Measurements from ENCODE around the gene DOCK9.

Gene DOCK9

GRCh38 chr13:98997011-98997730 is 19.3 kb upstream of the DOCK9 start:
- Histone ChIP-seq H3K36me3 (ENCODE audit: control insufficient read depth, insufficient read depth, low read length, severe bottlenecking) (no peaks in the 10 kb centered on the region), H3K9ac (ENCODE audit: low read length) (no peak overlapping the region), H3K9me3 (ENCODE audit: control insufficient read depth, low read length) (no peaks in the 10 kb centered on the region), H3K4me3 (ENCODE audit: low read length) (no peak overlapping the region), H3K4me1 (ENCODE audit: control insufficient read depth, insufficient read depth, low read length) (peaks cover 16% of the 10 kb centered on the region), H3K27me3 (replicated peaks; ENCODE audit: control insufficient read depth, insufficient read depth, low read length) (no peaks in the 10 kb centered on the region)
- DNase-seq (ENCODE audit: low read depth) = no peak

- H3K4me1 ChIP-seq (ENCODE audit: control insufficient read depth, insufficient read depth, low read length) = peaks cover 16% of the 10 kb centered on the region
- H3K27me3 ChIP-seq (replicated peaks; ENCODE audit: control insufficient read depth, insufficient read depth, low read length) = no peaks in the 10 kb centered on the region
- H3K9ac ChIP-seq (ENCODE audit: low read length) = no peak overlapping the region
- no peaks in the 10 kb centered on the region for H3K36me3 ChIP-seq (ENCODE audit: control insufficient read depth, insufficient read depth, low read length, severe bottlenecking)
- no peaks in the 10 kb centered on the region for H3K9me3 ChIP-seq (ENCODE audit: control insufficient read depth, low read length)
- no peak overlapping the region for H3K4me3 ChIP-seq (ENCODE audit: low read length)
- no peak for DNase-seq (ENCODE audit: low read depth)
Measured at GRCh38 chr13:98996046-98996445, 18.2 kb upstream of the DOCK9 start.

GRCh38 chr13:98994896-98995295 is 17.0 kb upstream of the DOCK9 start:
- no peak overlapping the region for H3K9ac ChIP-seq (ENCODE audit: low read length)
- DNase-seq (ENCODE audit: low read depth) = no peak
- no peaks in the 10 kb centered on the region for H3K36me3 ChIP-seq (ENCODE audit: control insufficient read depth, insufficient read depth, low read length, severe bottlenecking)
- peaks cover 2% of the 10 kb centered on the region for H3K9me3 ChIP-seq (ENCODE audit: control insufficient read depth, low read length)
- H3K27me3 ChIP-seq (replicated peaks; ENCODE audit: control insufficient read depth, insufficient read depth, low read length) = no peaks in the 10 kb centered on the region
- peaks cover 16% of the 10 kb centered on the region for H3K4me1 ChIP-seq (ENCODE audit: control insufficient read depth, insufficient read depth, low read length)
- H3K4me3 ChIP-seq (ENCODE audit: low read length) = no peak overlapping the region

GRCh38 chr13:98994080-98994479 is 16.2 kb upstream of the DOCK9 start:
- Histone ChIP-seq H3K4me1 (ENCODE audit: control insufficient read depth, insufficient read depth, low read length) (peaks cover 8% of the 10 kb centered on the region), H3K4me3 (ENCODE audit: low read length) (no peak overlapping the region), H3K36me3 (ENCODE audit: control insufficient read depth, insufficient read depth, low read length, severe bottlenecking) (no peaks in the 10 kb centered on the region), H3K9me3 (ENCODE audit: control insufficient read depth, low read length) (peaks cover 3% of the 10 kb centered on the region), H3K27me3 (replicated peaks; ENCODE audit: control insufficient read depth, insufficient read depth, low read length) (no peaks in the 10 kb centered on the region), H3K9ac (ENCODE audit: low read length) (no peak overlapping the region)
- DNase-seq (ENCODE audit: low read depth) = no peak

GRCh38 chr13:98992355-98992754 is 14.5 kb upstream of the DOCK9 start:
- H3K4me1 ChIP-seq (ENCODE audit: control insufficient read depth, insufficient read depth, low read length) = no peaks in the 10 kb centered on the region
- H3K9ac ChIP-seq (ENCODE audit: low read length) = no peak overlapping the region
- H3K27me3 ChIP-seq (replicated peaks; ENCODE audit: control insufficient read depth, insufficient read depth, low read length) = no peaks in the 10 kb centered on the region
- no peaks in the 10 kb centered on the region for H3K36me3 ChIP-seq (ENCODE audit: control insufficient read depth, insufficient read depth, low read length, severe bottlenecking)
- DNase-seq (ENCODE audit: low read depth) = no peak
- peaks cover 3% of the 10 kb centered on the region for H3K9me3 ChIP-seq (ENCODE audit: control insufficient read depth, low read length)
- H3K4me3 ChIP-seq (ENCODE audit: low read length) = no peak overlapping the region

- Histone ChIP-seq H3K4me3 (ENCODE audit: low read length) (no peak overlapping the region), H3K9me3 (ENCODE audit: control insufficient read depth, low read length) (peaks cover 3% of the 10 kb centered on the region), H3K4me1 (ENCODE audit: control insufficient read depth, insufficient read depth, low read length) (no peaks in the 10 kb centered on the region), H3K36me3 (ENCODE audit: control insufficient read depth, insufficient read depth, low read length, severe bottlenecking) (no peaks in the 10 kb centered on the region), H3K9ac (ENCODE audit: low read length) (no peak overlapping the region), H3K27me3 (replicated peaks; ENCODE audit: control insufficient read depth, insufficient read depth, low read length) (no peaks in the 10 kb centered on the region)
- no peak for DNase-seq (ENCODE audit: low read depth)
Measured at GRCh38 chr13:98990701-98991100, 12.8 kb upstream of the DOCK9 start.

GRCh38 chr13:98989469-98990235 is 11.8 kb upstream of the DOCK9 start:
- no peaks in the 10 kb centered on the region for H3K36me3 ChIP-seq (ENCODE audit: control insufficient read depth, insufficient read depth, low read length, severe bottlenecking)
- no peaks in the 10 kb centered on the region for H3K27me3 ChIP-seq (replicated peaks; ENCODE audit: control insufficient read depth, insufficient read depth, low read length)

GRCh38 chr13:98988780-98989179 is 10.9 kb upstream of the DOCK9 start:
- Histone ChIP-seq H3K4me3 (ENCODE audit: low read length) (no peak overlapping the region), H3K9me3 (ENCODE audit: control insufficient read depth, low read length) (peaks cover 3% of the 10 kb centered on the region), H3K9ac (ENCODE audit: low read length) (no peak overlapping the region), H3K36me3 (ENCODE audit: control insufficient read depth, insufficient read depth, low read length, severe bottlenecking) (no peaks in the 10 kb centered on the region), H3K4me1 (ENCODE audit: control insufficient read depth, insufficient read depth, low read length) (no peaks in the 10 kb centered on the region), H3K27me3 (replicated peaks; ENCODE audit: control insufficient read depth, insufficient read depth, low read length) (no peaks in the 10 kb centered on the region)
- no peak for DNase-seq (ENCODE audit: low read depth)

More at GRCh38 chr13:98989469-98990235, 11.8 kb upstream of the DOCK9 start:
- Histone ChIP-seq H3K9ac (ENCODE audit: low read length) (no peak overlapping the region), H3K9me3 (ENCODE audit: control insufficient read depth, low read length) (peaks cover 3% of the 10 kb centered on the region), H3K4me1 (ENCODE audit: control insufficient read depth, insufficient read depth, low read length) (no peaks in the 10 kb centered on the region), H3K4me3 (ENCODE audit: low read length) (no peak overlapping the region)
- no peak for DNase-seq (ENCODE audit: low read depth)

- no peaks in the 10 kb centered on the region for H3K27me3 ChIP-seq (replicated peaks; ENCODE audit: control insufficient read depth, insufficient read depth, low read length)
- DNase-seq (ENCODE audit: low read depth) = no peak
- H3K4me3 ChIP-seq (ENCODE audit: low read length) = no peak overlapping the region
- peaks cover 3% of the 10 kb centered on the region for H3K9me3 ChIP-seq (ENCODE audit: control insufficient read depth, low read length)
- H3K9ac ChIP-seq (ENCODE audit: low read length) = no peak overlapping the region
- H3K4me1 ChIP-seq (ENCODE audit: control insufficient read depth, insufficient read depth, low read length) = no peaks in the 10 kb centered on the region
- H3K36me3 ChIP-seq (ENCODE audit: control insufficient read depth, insufficient read depth, low read length, severe bottlenecking) = no peaks in the 10 kb centered on the region
Measured at GRCh38 chr13:98988277-98988676, 10.4 kb upstream of the DOCK9 start.

GRCh38 chr13:98987275-98987674 is 9.4 kb upstream of the DOCK9 start:
- no peaks in the 10 kb centered on the region for H3K4me1 ChIP-seq (ENCODE audit: control insufficient read depth, insufficient read depth, low read length)
- no peaks in the 10 kb centered on the region for H3K27me3 ChIP-seq (replicated peaks; ENCODE audit: control insufficient read depth, insufficient read depth, low read length)
- DNase-seq (ENCODE audit: low read depth) = no peak
- H3K9ac ChIP-seq (ENCODE audit: low read length) = no peak overlapping the region
- H3K9me3 ChIP-seq (ENCODE audit: control insufficient read depth, low read length) = peaks cover 3% of the 10 kb centered on the region
- no peaks in the 10 kb centered on the region for H3K36me3 ChIP-seq (ENCODE audit: control insufficient read depth, insufficient read depth, low read length, severe bottlenecking)
- H3K4me3 ChIP-seq (ENCODE audit: low read length) = no peak overlapping the region

- Histone ChIP-seq H3K4me3 (ENCODE audit: low read length) (no peak overlapping the region), H3K4me1 (ENCODE audit: control insufficient read depth, insufficient read depth, low read length) (no peaks in the 10 kb centered on the region), H3K27me3 (replicated peaks; ENCODE audit: control insufficient read depth, insufficient read depth, low read length) (no peaks in the 10 kb centered on the region), H3K9me3 (ENCODE audit: control insufficient read depth, low read length) (peaks cover 3% of the 10 kb centered on the region), H3K9ac (ENCODE audit: low read length) (no peak overlapping the region), H3K36me3 (ENCODE audit: control insufficient read depth, insufficient read depth, low read length, severe bottlenecking) (no peaks in the 10 kb centered on the region)
- DNase-seq (ENCODE audit: low read depth) = no peak
Measured at GRCh38 chr13:98986226-98986846, 8.5 kb upstream of the DOCK9 start.

All from adipocyte (in vitro differentiated cells).